IMR-90 (cell line): ENCODE results near the gene ZNF385D. TPM values are rescaled to one million over a fixed set of nuclear protein-coding genes. Genes with fewer than 3 reads are reported as not detected.

ENCODE experiments used
- ATAC-seq: fragments of 200-7000 bp; cut with Tn5 transposase; 2 replicates; pipeline ENCODE4 v1.9.1; 2020; ENCODE audit warnings: low read depth, mild to moderate bottlenecking, moderate library complexity
- BruUV-seq: library from RNA; stranded (reverse); fragments of 400-500 nt; replicated peaks from 2 replicates; lab custom pipeline; 2021; lab: Mats Ljungman, UMichigan
- CTCF ChIA-PET: fragments of 300-600 bp; formaldehyde crosslinking; extraction: SDS; loops from one replicate; lab custom pipeline; 2021; ENCODE audit warnings: antibody characterized with exemption; lab: Yijun Ruan, JAX
- POLR2A ChIA-PET: fragments of 300-600 bp; sonication (Branson Sonifier 250); formaldehyde crosslinking; loops from one replicate; lab custom pipeline; 2022; ENCODE audit warnings: antibody characterized with exemption; ENCODE audit not compliant: unreplicated experiment; lab: Charles Lee
- DNase-seq: peaks from one replicate; pipeline ENCODE4 v3.0.0; 2013
- H2AFZ ChIP-seq: replicated peaks from 2 replicates; pipeline ENCODE3; 2013; ENCODE audit warnings: low read length, mild to moderate bottlenecking; ENCODE audit not compliant: poor library complexity
- H2AK5ac ChIP-seq: 2 replicates; pipeline ENCODE4 v1.6.1; 2013; ENCODE audit warnings: low read depth, low read length, inconsistent platforms
- H2AK9ac ChIP-seq: replicated peaks from 2 replicates; pipeline ENCODE3; 2013; ENCODE audit warnings: mild to moderate bottlenecking, low read depth, low read length, moderate library complexity; ENCODE audit not compliant: poor library complexity
- H2BK120ac ChIP-seq: 2 replicates; pipeline ENCODE4 v1.6.1; 2013; ENCODE audit warnings: low read depth, low read length, inconsistent platforms
- H2BK15ac ChIP-seq: 3 replicates; pipeline ENCODE4 v1.6.1; 2013; ENCODE audit warnings: low read depth, low read length, inconsistent platforms
- H2BK20ac ChIP-seq: 2 replicates; pipeline ENCODE4 v1.6.1; 2013; ENCODE audit warnings: low read depth, mild to moderate bottlenecking, inconsistent platforms, low read length, moderate library complexity
- H2BK5ac ChIP-seq: 2 replicates; pipeline ENCODE4 v1.6.1; 2013; ENCODE audit warnings: mild to moderate bottlenecking, low read depth, low read length, inconsistent platforms; ENCODE audit not compliant: poor library complexity, severe bottlenecking
- H3K14ac ChIP-seq: replicated peaks from 2 replicates; pipeline ENCODE4 v1.6.1; 2013; ENCODE audit warnings: low read depth, low read length, inconsistent platforms
- H3K18ac ChIP-seq: 2 replicates; pipeline ENCODE4 v1.6.1; 2013; ENCODE audit warnings: low read depth, low read length, control low read depth
- H3K23ac ChIP-seq: 2 replicates; pipeline ENCODE4 v1.6.1; 2013; ENCODE audit warnings: low read depth, low read length, inconsistent platforms
- H3K27ac ChIP-seq: 2 replicates; pipeline ENCODE4 v1.5.1; 2013; ENCODE audit warnings: mild to moderate bottlenecking, control low read depth, low read length; ENCODE audit not compliant: insufficient read depth
- H3K27me3 ChIP-seq: 2 replicates; pipeline ENCODE4 v1.6.1; 2013; ENCODE audit warnings: low read length; ENCODE audit not compliant: control insufficient read depth, insufficient read depth
- H3K36me3 ChIP-seq: 2 replicates; pipeline ENCODE4 v1.6.1; 2013; ENCODE audit warnings: low read length, mixed read lengths; ENCODE audit not compliant: control insufficient read depth, insufficient read depth
- H3K4ac ChIP-seq: 2 replicates; pipeline ENCODE4 v1.6.1; 2013; ENCODE audit warnings: low read depth, low read length, inconsistent platforms
- H3K4me1 ChIP-seq: 2 replicates; pipeline ENCODE4 v1.6.1; 2013; ENCODE audit warnings: low read length, mixed read lengths; ENCODE audit not compliant: control insufficient read depth, insufficient read depth
- H3K4me2 ChIP-seq: 2 replicates; pipeline ENCODE4 v1.6.1; 2013; ENCODE audit warnings: low read depth, mild to moderate bottlenecking, control low read depth, low read length, moderate library complexity
- H3K4me3 ChIP-seq: 2 replicates; pipeline ENCODE4 v1.5.1; 2013; ENCODE audit warnings: low read depth, mild to moderate bottlenecking, control low read depth, low read length, moderate library complexity; ENCODE audit not compliant: insufficient read depth
- H3K56ac ChIP-seq: 2 replicates; pipeline ENCODE4 v1.6.1; 2013; ENCODE audit warnings: low read length, inconsistent platforms; ENCODE audit not compliant: insufficient read depth; ENCODE audit errors: extremely low read depth
- H3K79me1 ChIP-seq, 2 experiments: 2 replicates each; pipeline ENCODE4 v1.6.1; 2013; ENCODE audit warnings: low read length in 2 of 2, inconsistent platforms in 1 of 2, low read depth in 1 of 2
- H3K9ac ChIP-seq: 2 replicates; pipeline ENCODE4 v1.6.1; 2013; ENCODE audit warnings: low read depth, low read length, control low read depth
- H3K9me1 ChIP-seq: 2 replicates; pipeline ENCODE4 v1.6.1; 2013; ENCODE audit warnings: low read length, inconsistent platforms; ENCODE audit not compliant: insufficient read depth
- H3K9me3 ChIP-seq: 2 replicates; pipeline ENCODE4 v1.6.1; 2013; ENCODE audit warnings: low read length; ENCODE audit not compliant: control insufficient read depth, insufficient read depth
- H4K20me1 ChIP-seq: 2 replicates; pipeline ENCODE4 v1.6.1; 2013; ENCODE audit warnings: low read length, inconsistent platforms; ENCODE audit not compliant: insufficient read depth
- H4K5ac ChIP-seq: 2 replicates; pipeline ENCODE4 v1.6.1; 2013; ENCODE audit warnings: mild to moderate bottlenecking, low read depth, low read length, control low read depth
- H4K8ac ChIP-seq, 2 experiments: 2 replicates each; pipeline ENCODE4 v1.6.1; 2013; ENCODE audit warnings: low read depth in 2 of 2, low read length in 2 of 2, control low read depth in 1 of 2, inconsistent platforms in 1 of 2
- H4K91ac ChIP-seq: 2 replicates; pipeline ENCODE4 v1.6.1; 2013; ENCODE audit warnings: low read depth, low read length, inconsistent platforms; ENCODE audit not compliant: insufficient read depth
- BHLHE40 ChIP-seq: fragments of 150-350 bp; IDR thresholded peaks from 2 replicates; pipeline ENCODE4 v1.6.1; 2016; ENCODE audit warnings: mild to moderate bottlenecking, low read depth, low read length
- CEBPB ChIP-seq: IDR thresholded peaks from 2 replicates; pipeline ENCODE4 v1.6.1; 2012; ENCODE audit warnings: low read depth, low read length, improper control_type of control experiment
- CHD1 ChIP-seq: IDR thresholded peaks from 2 replicates; pipeline ENCODE4 v1.6.1; 2012; ENCODE audit warnings: low read depth, low read length, improper control_type of control experiment
- CTCF ChIP-seq: conservative IDR thresholded peaks from 2 replicates; pipeline ENCODE4 v1.5.1; 2012; ENCODE audit warnings: mild to moderate bottlenecking, low read depth, low read length, improper control_type of control experiment
- ELK1 ChIP-seq: fragments of 150-350 bp; IDR thresholded peaks from 2 replicates; pipeline ENCODE4 v1.6.1; 2016; ENCODE audit warnings: low read depth, mild to moderate bottlenecking, low read length, moderate library complexity, borderline replicate concordance
- MAFK ChIP-seq: IDR thresholded peaks from 2 replicates; pipeline ENCODE4 v1.6.1; 2012; ENCODE audit warnings: low read depth, low read length, improper control_type of control experiment
- MAZ ChIP-seq: IDR thresholded peaks from 2 replicates; pipeline ENCODE4 v1.6.1; 2012; ENCODE audit warnings: low read depth, mild to moderate bottlenecking, low read length, improper control_type of control experiment, moderate library complexity, borderline replicate concordance
- MXI1 ChIP-seq: IDR thresholded peaks from 2 replicates; pipeline ENCODE4 v1.6.1; 2012; ENCODE audit warnings: low read depth, mild to moderate bottlenecking, low read length, moderate library complexity, borderline replicate concordance
- NFE2L2 ChIP-seq: fragments of 150-350 bp; IDR thresholded peaks from 2 replicates; pipeline ENCODE4 v1.6.1; 2016; ENCODE audit warnings: low read depth, mild to moderate bottlenecking, low read length
- POLR2A ChIP-seq: IDR thresholded peaks from 2 replicates; pipeline ENCODE4 v1.6.1; 2012; ENCODE audit warnings: mild to moderate bottlenecking, low read depth, low read length
- RAD21 ChIP-seq: IDR thresholded peaks from 2 replicates; pipeline ENCODE4 v1.6.1; 2012; ENCODE audit warnings: low read length, improper control_type of control experiment
- SMC3 ChIP-seq: fragments of 150-350 bp; IDR thresholded peaks from 2 replicates; pipeline ENCODE4 v1.6.1; 2016; ENCODE audit warnings: low read depth, mild to moderate bottlenecking, antibody characterized with exemption, low read length, moderate library complexity
- WGBS, 2 experiments: methylation state at CpG; one replicate each; pipeline versions ENCODE4 v1.1.5 to v1.1.7; 2013; ENCODE audit warnings: missing lambda C conversion rate in 2 of 2; ENCODE audit not compliant: insufficient read length in 1 of 2; ENCODE audit errors: extremely low coverage in 2 of 2; 5-methylcytosine and 5-hydroxymethylcytosine counted together
- dilution Hi-C: fragments of 300-500 bp; cut with HindIII; formaldehyde crosslinking; loops from one replicate; pipeline ENCODE4 v1.14.3; 2018; ENCODE audit warnings: low sequenced_read_pairs; ENCODE audit not compliant: unreplicated experiment
- in situ Hi-C: fragments of 300-500 bp; cut with MboI; formaldehyde crosslinking; loops from 3 replicates; pipeline ENCODE4 v1.14.3; 2019; ENCODE audit warnings: low sequenced_read_pairs, inconsistent platforms, mixed read lengths
- intact Hi-C: fragments of 100-400 bp; cut with micrococcal nuclease; formaldehyde crosslinking; loops from 2 replicates; pipeline ENCODE4 v1.10.0; 2022
- polyA plus RNA-seq, 3 experiments: library from polyadenylated mRNA; depleted of rRNA; stranded (reverse); fragments of >200 nt; gene quantifications; 2 replicates each; pipeline ENCODE4 v1.2.3, GENCODE V29; 2012; ENCODE audit warnings: low replicate concordance in 1 of 3
- total RNA-seq: library from RNA; depleted of rRNA; stranded (reverse); fragments of >200 nt; gene quantifications from 2 replicates; pipeline ENCODE4 v1.2.3, GENCODE V29; 2012

ZNF385D gene
- total and polyA plus RNA-seq, 2 of the 4 experiments (the other 2 are of a cell fraction): 0.18 to 2.4 TPM

GRCh38 chr3:21779909-21780308 is 28.9 kb upstream of the ZNF385D start:
- H2AK9ac ChIP-seq: no peak overlapping the region
- no peak overlapping the region for H3K4me3 ChIP-seq
- H3K9ac ChIP-seq: no peak overlapping the region
- TF ChIP-seq RAD21 (no peak), CTCF (no peak), BHLHE40 (no peak), CHD1 (no peak), ELK1 (no peak), CEBPB (no peak), MXI1 (no peak), NFE2L2 (no peak), POLR2A (no peak), MAZ (no peak), MAFK (no peak), SMC3 (no peak)
- no peaks in the 10 kb centered on the region for H3K4me1 ChIP-seq
- H3K56ac ChIP-seq: no peak overlapping the region
- no peak overlapping the region for H3K23ac ChIP-seq
- H4K5ac ChIP-seq: no peak overlapping the region
- H4K8ac ChIP-seq: no peak overlapping the region
- H3K4me2 ChIP-seq: no peak overlapping the region
- no peaks in the 10 kb centered on the region for H3K79me1 ChIP-seq
- DNase-seq (no peak), ATAC-seq (no peak)
- H3K36me3 ChIP-seq: no peaks in the 10 kb centered on the region
- no peak overlapping the region for H2BK5ac ChIP-seq
- no CpG with 5 or more reads among the region's 1 CpG for WGBS, 2 experiments
- no peak overlapping the region for H3K4ac ChIP-seq
- BruUV-seq: no TSS peak
- intact Hi-C loops (no loop called here), dilution Hi-C loops (no loop called here), in situ Hi-C loops (no loop called here)
- H2BK20ac ChIP-seq: no peak overlapping the region
- H3K9me3 ChIP-seq: no peaks in the 10 kb centered on the region
- H4K20me1 ChIP-seq: no peaks in the 10 kb centered on the region
- no peak overlapping the region for H2BK15ac ChIP-seq
- H2AK5ac ChIP-seq: no peak overlapping the region
- H3K27ac ChIP-seq: no peak overlapping the region
- H3K14ac ChIP-seq: no peak overlapping the region
- H2BK120ac ChIP-seq: no peak overlapping the region
- H3K9me1 ChIP-seq: no peaks in the 10 kb centered on the region
- H4K91ac ChIP-seq: no peak overlapping the region
- no peaks in the 10 kb centered on the region for H3K27me3 ChIP-seq
- H2AFZ ChIP-seq: no peak overlapping the region
- ChIA-PET POLR2A (no interaction called here), CTCF (no interaction called here)
- no peak overlapping the region for H3K18ac ChIP-seq
